IPS DF 6.9 (cell line): Measurements from ENCODE around the gene KIT.
A peak's percentile ranks its signal among the peaks of the same experiment; 100 is the strongest.

Experiments used
- DNase-seq: peaks from one replicate; pipeline ENCODE4 v3.0.0-alpha.2; 2013; ENCODE audit warnings: low read depth, low spot score
- H3K27ac ChIP-seq: one replicate; pipeline ENCODE4 v1.5.1; 2013; ENCODE audit warnings: low read length, control low read depth
- H3K27me3 ChIP-seq: 2 replicates; pipeline ENCODE4 v1.6.1; 2013; ENCODE audit warnings: mild to moderate bottlenecking, low read length; ENCODE audit not compliant: control insufficient read depth, insufficient read depth
- H3K36me3 ChIP-seq: 2 replicates; pipeline ENCODE4 v1.6.1; 2013; ENCODE audit warnings: low read length; ENCODE audit not compliant: control insufficient read depth, insufficient read depth
- H3K4me1 ChIP-seq: 2 replicates; pipeline ENCODE4 v1.6.1; 2013; ENCODE audit warnings: low read length; ENCODE audit not compliant: control insufficient read depth, insufficient read depth
- H3K4me3 ChIP-seq: 2 replicates; pipeline ENCODE4 v1.5.1; 2013; ENCODE audit warnings: mild to moderate bottlenecking, low read length
- H3K9me3 ChIP-seq: 2 replicates; pipeline ENCODE4 v1.6.1; 2013; ENCODE audit warnings: low read length, inconsistent platforms; ENCODE audit not compliant: control insufficient read depth, insufficient read depth
- WGBS: extraction: QIAGEN DNeasy Blood & Tissue Kit; methylation state at CpG from one replicate; pipeline ENCODE4 v1.1.7; 2013; ENCODE audit warnings: mixed read lengths, missing lambda C conversion rate; ENCODE audit not compliant: insufficient read length, insufficient coverage; 5-methylcytosine and 5-hydroxymethylcytosine counted together

KIT gene

GRCh38 chr4:54643172-54643571, 14.6 kb upstream of the KIT start:
- no peak overlapping the region for H3K27ac ChIP-seq
- WGBS = no CpG with 5 or more reads among the region's 5 CpGs
- no peaks in the 10 kb centered on the region for H3K27me3 ChIP-seq

DNA sequence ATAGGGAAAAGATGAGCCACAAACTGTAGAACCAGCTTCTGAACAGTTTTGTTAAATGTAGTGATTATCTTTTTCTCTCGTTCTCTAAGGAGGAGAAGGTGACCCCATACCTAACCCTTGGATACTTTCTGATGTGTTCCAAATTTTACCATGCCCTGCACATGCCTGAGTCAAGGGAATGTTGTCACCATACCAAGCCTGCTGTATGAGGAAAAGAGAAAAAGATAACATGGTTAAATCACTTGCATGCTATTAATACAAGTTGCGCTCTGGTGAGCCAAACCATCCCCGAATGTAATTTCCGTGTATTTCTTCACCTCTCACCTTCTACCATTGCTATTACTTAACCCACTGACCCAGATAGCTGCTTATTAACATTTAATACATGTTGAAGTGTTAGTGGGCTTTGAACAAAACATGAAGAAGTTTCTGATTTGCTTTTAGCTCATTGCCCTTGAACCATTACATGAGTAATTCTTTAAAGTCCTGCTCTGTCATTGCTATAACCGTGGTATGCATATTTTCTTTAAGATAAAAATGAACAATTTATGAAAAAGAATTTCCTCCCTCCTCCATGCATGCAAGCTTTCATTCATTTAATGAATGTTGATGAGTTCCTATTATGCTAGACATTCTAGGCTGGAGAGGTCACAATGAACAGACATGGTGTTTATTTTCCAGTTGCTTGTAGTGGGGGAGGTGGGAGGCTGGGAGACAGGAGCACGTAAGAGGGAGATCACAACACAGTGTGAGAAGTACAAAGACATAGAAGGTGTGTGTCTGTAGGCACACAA, 13.6 kb upstream of the KIT start:
- no CpG with 5 or more reads among the region's 6 CpGs for WGBS
- Histone ChIP-seq H3K36me3 (no peaks in the 10 kb centered on the region), H3K27me3 (no peaks in the 10 kb centered on the region), H3K4me3 (no peak overlapping the region), H3K27ac (no peak overlapping the region), H3K9me3 (no peaks in the 10 kb centered on the region), H3K4me1 (no peaks in the 10 kb centered on the region)
- no peak for DNase-seq

More at GRCh38 chr4:54643172-54643571, 14.6 kb upstream of the KIT start:
- no peak for DNase-seq
- H3K9me3 ChIP-seq = no peaks in the 10 kb centered on the region
- H3K4me3 ChIP-seq = no peak overlapping the region
- H3K36me3 ChIP-seq = no peaks in the 10 kb centered on the region
- no peaks in the 10 kb centered on the region for H3K4me1 ChIP-seq

DNA sequence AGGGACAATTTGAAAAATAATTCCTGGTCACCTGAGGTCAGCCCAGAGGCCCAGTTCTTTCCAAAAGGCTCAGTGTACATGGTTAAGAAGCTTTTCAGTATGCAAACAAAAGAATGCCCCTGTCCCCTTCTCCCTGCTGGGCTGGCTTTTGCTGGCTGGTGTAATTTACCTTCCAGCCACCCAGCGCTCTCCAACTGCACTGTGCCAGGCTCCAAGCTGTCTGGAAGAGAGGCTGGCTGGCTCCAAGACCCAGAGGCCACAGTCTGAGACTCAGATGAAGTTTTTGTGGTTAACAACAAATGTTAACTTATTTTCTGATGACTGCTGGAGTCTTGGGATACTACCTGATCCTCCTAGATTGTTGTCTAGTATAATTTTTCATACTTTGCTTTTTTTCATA, 11.9 kb upstream of the KIT start:
- Histone ChIP-seq H3K36me3 (no peaks in the 10 kb centered on the region), H3K27ac (no peak overlapping the region), H3K9me3 (no peaks in the 10 kb centered on the region), H3K4me3 (no peak overlapping the region), H3K4me1 (no peaks in the 10 kb centered on the region), H3K27me3 (no peaks in the 10 kb centered on the region)
- no peak for DNase-seq
- WGBS = no CpG with 5 or more reads among the region's 1 CpG

DNA sequence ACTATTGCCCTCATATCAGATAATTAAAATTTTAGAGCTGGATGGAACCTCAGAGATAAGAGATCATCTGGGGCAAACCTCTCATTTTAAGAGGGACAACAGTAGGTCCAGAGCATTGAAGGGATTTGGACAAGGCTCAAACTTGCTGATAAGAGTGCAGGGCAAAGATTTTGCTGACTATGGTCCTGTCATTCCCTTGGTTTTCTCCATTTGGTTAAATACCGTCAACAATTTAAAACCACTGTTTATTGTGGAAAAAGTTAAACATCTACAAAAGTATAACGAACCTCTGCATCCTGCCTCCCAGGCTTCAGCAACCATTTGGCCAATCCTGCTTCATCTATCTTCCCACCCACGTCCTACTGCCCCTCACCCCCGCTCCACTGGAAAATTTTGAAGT, 10.7 kb upstream of the KIT start:
- Histone ChIP-seq H3K27me3 (no peaks in the 10 kb centered on the region), H3K9me3 (no peaks in the 10 kb centered on the region), H3K36me3 (no peaks in the 10 kb centered on the region), H3K4me1 (no peaks in the 10 kb centered on the region), H3K4me3 (no peak overlapping the region), H3K27ac (no peak overlapping the region)
- no CpG with 5 or more reads among the region's 4 CpGs for WGBS
- no peak for DNase-seq

- no peak for DNase-seq
- no peaks in the 10 kb centered on the region for H3K4me1 ChIP-seq
- no peak overlapping the region for H3K4me3 ChIP-seq
- no peaks in the 10 kb centered on the region for H3K36me3 ChIP-seq
- H3K9me3 ChIP-seq = no peaks in the 10 kb centered on the region
- no CpG with 5 or more reads among the region's 3 CpGs for WGBS
- no peak overlapping the region for H3K27ac ChIP-seq
- no peaks in the 10 kb centered on the region for H3K27me3 ChIP-seq
Observed at GRCh38 chr4:54651050-54651449, 6.7 kb upstream of the KIT start.

GRCh38 chr4:54654753-54655152, 3.0 kb upstream of the KIT start:
- Histone ChIP-seq H3K4me1 (no peaks in the 10 kb centered on the region; the same call in 1 of the 2 replicates), H3K4me3 (no peak overlapping the region), H3K36me3 (no peaks in the 10 kb centered on the region), H3K9me3 (no peaks in the 10 kb centered on the region), H3K27ac (no peak overlapping the region), H3K27me3 (peaks cover 12% of the 10 kb centered on the region; the same call in 1 of the 2 replicates)
- WGBS = no CpG with 5 or more reads among the region's 4 CpGs
- DNase-seq = no peak

- peak overlapping the region; percentile 70 for H3K4me3 ChIP-seq
- no peaks in the 10 kb centered on the region for H3K9me3 ChIP-seq
- H3K27me3 ChIP-seq = peaks cover 16% of the 10 kb centered on the region; the same call in 1 of the 2 replicates
Observed at GRCh38 chr4:54657185-54657550, 589 bp upstream of the KIT start.

DNA sequence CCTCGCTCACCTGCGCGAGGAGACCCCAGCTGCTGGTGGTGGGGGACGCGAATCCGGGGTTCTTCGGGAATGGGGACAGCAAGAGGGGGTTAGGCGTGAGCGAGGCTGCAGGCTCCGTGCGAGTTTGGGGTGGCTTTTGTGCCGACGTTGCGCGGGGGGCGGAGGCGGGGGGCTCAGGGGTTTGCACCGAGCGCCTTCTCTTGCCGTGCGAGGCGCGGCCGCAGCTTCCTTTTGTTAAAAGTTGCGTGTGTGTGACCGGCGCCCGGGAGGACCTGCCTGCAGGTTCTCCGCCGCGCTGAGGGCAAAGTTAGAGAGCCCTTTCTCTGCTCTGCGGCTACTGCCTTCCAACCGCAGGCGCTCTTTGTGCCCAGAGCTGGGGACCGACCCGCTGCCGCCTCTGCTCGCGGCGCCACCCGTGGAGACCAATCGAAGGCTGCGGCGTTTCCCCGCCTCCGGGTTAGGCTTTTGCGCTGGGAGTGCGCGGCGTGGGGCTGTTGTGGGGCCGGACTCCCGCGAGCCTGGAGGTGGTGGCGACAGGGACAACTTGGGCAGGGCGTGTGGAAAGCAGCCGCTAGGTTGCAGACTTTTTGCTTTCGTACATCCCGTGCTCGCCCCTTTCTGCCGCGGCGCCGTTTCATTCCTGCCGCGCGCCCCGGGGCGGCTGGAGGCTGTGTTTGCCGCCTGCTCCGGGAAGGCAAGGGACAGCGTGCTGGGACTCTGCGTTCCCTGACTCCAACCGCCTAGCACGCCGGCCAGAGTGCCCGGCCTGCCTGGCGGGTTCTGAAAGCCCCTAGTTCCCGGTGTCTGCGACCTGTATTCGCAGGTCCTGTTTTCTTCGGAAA, 716 bp downstream of the KIT start:
- WGBS = no CpG with 5 or more reads among the region's 81 CpGs
- H3K4me1 ChIP-seq = peaks cover 1% of the 10 kb centered on the region; the same call in 1 of the 2 replicates
- no peaks in the 10 kb centered on the region for H3K9me3 ChIP-seq
- no peaks in the 10 kb centered on the region for H3K36me3 ChIP-seq
- peaks cover 16% of the 10 kb centered on the region; the same call in 1 of the 2 replicates for H3K27me3 ChIP-seq
- DNase-seq = no peak
- no peak overlapping the region for H3K27ac ChIP-seq
- peak overlapping the region; percentile 70; the same call in 1 of the 2 replicates for H3K4me3 ChIP-seq

More at GRCh38 chr4:54657185-54657550, 589 bp upstream of the KIT start:
- no peak overlapping the region for H3K27ac ChIP-seq
- peaks cover 1% of the 10 kb centered on the region; the same call in 1 of the 2 replicates for H3K4me1 ChIP-seq
- H3K36me3 ChIP-seq = no peaks in the 10 kb centered on the region
- no CpG with 5 or more reads among the region's 26 CpGs for WGBS
- no peak for DNase-seq

DNA sequence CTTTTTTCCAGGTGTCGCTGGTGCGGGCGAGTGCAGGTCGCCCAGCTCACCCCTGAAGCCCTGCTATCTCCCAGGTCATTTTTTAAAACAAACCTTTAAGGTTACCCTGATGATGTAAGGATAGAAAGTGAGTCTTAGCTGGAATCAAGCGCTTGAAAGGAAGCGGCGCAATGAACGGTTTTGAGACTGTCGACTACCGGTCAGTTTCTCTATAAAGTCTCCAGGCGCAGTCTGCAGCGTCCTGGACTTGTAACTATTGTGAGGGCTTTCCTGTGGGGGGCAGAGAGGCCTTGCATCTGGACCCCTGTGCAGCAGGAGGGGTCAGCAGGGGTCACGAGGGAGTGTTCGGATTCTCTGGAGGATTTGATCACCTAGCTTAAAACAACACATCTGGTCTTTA, 1.6 kb downstream of the KIT start:
- H3K36me3 ChIP-seq = no peaks in the 10 kb centered on the region
- peaks cover 1% of the 10 kb centered on the region; the same call in 1 of the 2 replicates for H3K4me1 ChIP-seq
- no peak for DNase-seq
- WGBS = no CpG with 5 or more reads among the region's 14 CpGs
- no peaks in the 10 kb centered on the region for H3K9me3 ChIP-seq
- H3K27me3 ChIP-seq = peaks cover 16% of the 10 kb centered on the region; the same call in 1 of the 2 replicates
- no peak overlapping the region for H3K27ac ChIP-seq
- H3K4me3 ChIP-seq = peak overlapping the region; percentile 70; the same call in 1 of the 2 replicates

DNA sequence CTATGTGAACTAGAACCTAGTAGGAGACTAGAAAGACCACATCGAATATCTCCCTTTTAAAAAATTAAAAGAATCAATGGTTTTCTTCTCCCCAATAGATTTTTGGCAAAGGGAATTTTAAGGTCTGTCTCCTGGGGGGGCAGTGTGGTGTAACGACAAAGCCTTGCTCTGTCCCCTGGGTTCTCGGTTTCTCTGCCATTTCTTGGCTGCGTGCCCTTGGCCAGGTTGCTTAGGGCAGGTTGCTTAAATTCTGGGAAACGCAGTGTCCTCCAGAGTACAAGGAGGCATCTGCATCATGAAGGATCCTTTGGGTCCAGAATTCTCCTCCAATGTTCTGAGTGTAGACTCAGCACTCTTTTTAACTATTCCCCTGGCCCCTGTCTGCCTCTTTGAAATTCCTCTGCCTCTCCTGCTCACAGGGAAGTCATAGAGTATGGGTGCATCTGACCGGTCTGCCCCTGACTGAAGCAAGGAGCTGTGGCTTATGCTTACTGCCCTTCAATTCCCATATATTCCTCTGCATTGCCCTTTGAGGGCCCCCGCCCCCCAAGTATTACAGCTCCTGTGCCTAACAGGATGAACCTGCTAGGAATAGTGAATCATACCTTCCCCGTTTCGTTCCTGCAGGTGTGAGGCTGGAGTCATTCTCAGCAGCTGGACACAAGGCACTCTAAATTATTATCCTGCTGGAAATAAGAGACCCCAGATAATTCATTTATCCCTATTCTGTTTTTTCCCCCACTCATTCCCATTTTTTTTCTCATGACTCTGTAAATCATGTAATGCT, 2.2 kb downstream of the KIT start:
- Histone ChIP-seq H3K27ac (no peak overlapping the region), H3K9me3 (no peaks in the 10 kb centered on the region), H3K4me3 (no peak overlapping the region; the same call in 1 of the 2 replicates), H3K27me3 (peaks cover 16% of the 10 kb centered on the region; the same call in 1 of the 2 replicates), H3K4me1 (peaks cover 1% of the 10 kb centered on the region; the same call in 1 of the 2 replicates), H3K36me3 (no peaks in the 10 kb centered on the region)
- no CpG with 5 or more reads among the region's 9 CpGs for WGBS
- DNase-seq = no peak
